Bone marrow (tissue), 2 donors: ENCODE results near the gene THSD8.

Experiments
- DNase-seq, 2 donors: peaks; one replicate each; lab custom pipeline; 2025; lab: John Stamatoyannopoulos, UW

The THSD8 gene

GRCh38 chr19:12779162-12779993, 22.5 kb upstream of the THSD8 start:
- DNase-seq, result no peak

- DNase-seq, result peak in 1 of 2 donors; percentile 52
These were observed 19.8 kb upstream of the THSD8 start for GRCh38 chr19:12782174-12782423.

DNA sequence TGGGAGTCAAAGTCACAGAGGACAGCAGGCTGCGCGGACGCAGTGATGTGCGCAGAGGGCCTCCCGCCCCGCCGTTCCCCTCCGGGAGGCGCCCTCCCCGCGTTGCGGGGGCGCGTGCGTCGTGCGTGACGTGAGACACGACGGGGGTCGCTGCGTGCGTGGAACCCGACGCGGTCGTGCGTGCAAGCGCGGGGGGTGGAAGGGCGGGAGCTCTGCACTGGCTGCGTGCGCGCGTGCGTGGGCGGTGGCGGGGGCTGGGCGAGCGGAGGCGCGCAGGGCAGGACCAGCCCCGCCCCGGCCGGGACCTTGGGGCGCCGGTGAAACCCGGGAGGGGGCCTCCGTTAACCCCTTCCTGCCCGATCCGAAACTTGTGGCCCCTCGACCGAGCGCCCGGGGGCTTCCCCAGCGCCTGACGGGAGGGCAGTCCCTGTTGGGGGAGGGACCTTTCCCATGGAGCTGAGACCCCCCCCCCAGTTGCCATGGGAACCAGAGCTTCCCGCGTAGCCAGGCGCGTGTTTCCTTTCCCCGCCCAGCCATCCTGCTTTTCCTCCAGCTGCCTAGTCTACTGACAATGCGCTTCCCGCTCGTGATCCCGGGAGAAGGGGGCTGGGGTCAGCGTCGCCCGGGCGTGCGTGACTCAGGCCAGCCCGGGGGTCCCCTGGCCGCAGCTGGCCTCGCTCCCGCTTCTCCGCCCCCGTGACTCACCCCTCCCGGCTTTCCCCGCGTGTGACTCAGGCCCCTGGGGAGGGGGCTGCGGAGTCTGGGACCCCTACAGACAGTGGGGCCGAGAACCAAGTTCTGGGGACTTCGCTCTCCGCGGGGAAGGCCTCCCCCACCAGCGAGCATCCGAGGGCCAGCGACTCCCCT, 19.2 kb upstream of the THSD8 start:
- peak; percentile 52 to 81 for DNase-seq

- DNase-seq, result no peak
These were observed 18.5 kb upstream of the THSD8 start for GRCh38 chr19:12783291-12783848.

GRCh38 chr19:12783849-12784393, 17.9 kb upstream of the THSD8 start:
- no peak for DNase-seq

DNA sequence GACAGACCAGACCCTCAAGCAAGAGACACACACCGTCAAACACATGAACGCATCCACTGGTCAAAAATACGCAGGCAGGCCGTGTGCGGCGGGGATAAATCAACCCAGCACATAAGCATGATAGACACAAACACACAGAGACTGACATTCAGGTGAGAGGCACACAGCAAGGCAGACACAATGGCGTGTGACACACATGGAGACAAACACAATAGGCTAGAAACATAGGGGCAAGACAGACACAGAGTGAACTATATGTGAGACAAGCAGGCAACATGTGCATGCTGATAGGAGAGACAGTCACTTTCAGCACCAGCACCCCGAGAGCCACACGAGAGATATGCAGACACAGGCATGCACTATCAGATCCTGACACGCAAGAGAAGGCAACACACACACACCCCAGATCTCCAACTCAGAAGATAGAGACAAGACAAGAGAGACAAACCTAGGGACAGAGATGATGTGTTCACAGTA, 17.4 kb upstream of the THSD8 start:
- DNase-seq, result no peak

DNA sequence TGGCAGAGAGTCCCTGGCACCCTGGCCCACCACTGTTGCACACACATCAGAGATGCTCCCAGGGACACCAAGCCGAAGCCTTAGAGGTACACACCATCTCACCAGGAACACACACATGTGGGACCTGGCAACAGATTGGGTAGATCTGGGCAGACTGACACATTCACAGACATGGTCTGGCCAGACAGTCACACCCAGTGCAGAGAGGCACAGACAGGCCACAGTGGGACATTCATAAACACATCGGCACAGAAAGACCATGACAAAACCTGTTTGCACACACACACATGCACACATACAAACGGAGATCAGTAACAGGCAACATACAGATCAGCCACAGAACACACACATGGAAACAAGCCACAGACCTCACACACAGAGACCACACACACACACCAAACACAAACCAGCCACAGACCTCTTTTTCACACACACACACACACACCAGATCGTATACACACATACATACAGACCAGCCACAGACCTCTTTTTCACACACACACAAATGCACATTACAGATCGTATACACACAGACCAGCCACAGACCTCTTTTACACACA, 16.9 kb upstream of the THSD8 start:
- no peak for DNase-seq

- peak; percentile 44 to 59 for DNase-seq
These were observed 16.3 kb upstream of the THSD8 start for GRCh38 chr19:12785431-12786031.

- DNase-seq, result peak; percentile 53 to 59
These were observed 15.6 kb upstream of the THSD8 start for GRCh38 chr19:12786141-12786870.

GRCh38 chr19:12786952-12787351, 14.9 kb upstream of the THSD8 start:
- no peak for DNase-seq

DNA sequence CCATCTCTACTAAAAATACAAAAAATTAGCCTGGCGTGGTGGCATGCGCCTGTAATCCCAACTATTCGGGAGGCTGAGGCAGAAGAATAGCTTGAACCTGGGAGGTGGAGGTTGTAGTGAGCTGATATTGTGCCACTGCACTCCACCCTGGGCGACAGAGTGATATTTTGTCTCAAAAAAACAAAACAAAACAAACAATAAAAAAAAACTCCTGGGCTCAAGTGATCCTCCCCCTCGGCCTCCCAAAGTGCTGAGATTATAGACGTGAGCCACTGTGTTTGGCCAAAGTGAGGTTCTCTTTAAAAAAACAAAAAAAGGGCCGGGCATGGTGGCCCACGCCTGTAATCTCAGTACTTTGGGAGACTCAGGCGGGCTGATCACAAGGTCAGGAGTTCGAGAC, 14.4 kb upstream of the THSD8 start:
- DNase-seq, result no peak

GRCh38 chr19:12788042-12788681, 13.7 kb upstream of the THSD8 start:
- DNase-seq, result no peak

DNA sequence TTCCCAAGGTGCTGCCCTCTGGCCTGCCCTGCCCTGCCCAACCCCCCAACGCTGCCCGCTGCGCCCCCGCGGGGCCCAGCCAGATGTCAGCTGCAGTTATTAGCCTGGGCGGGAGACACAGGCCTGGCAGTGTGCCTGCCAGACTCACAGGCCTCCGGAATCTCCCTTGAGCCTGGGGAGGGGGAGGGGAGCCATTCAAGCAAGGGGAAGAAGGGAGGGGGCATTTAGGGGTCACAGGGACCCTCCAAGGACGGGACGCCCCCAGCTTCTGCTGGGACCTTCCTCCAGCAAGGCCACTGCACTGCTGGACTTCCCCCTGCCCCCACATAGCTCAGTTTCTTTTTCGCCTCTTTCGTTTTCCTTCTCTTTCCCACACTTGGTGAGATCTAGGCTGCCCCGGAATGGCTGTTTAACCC, 13.2 kb upstream of the THSD8 start:
- DNase-seq, result peak; percentile 27 to 33

- no peak for DNase-seq
These were observed 12.6 kb upstream of the THSD8 start for GRCh38 chr19:12789098-12789903.

DNA sequence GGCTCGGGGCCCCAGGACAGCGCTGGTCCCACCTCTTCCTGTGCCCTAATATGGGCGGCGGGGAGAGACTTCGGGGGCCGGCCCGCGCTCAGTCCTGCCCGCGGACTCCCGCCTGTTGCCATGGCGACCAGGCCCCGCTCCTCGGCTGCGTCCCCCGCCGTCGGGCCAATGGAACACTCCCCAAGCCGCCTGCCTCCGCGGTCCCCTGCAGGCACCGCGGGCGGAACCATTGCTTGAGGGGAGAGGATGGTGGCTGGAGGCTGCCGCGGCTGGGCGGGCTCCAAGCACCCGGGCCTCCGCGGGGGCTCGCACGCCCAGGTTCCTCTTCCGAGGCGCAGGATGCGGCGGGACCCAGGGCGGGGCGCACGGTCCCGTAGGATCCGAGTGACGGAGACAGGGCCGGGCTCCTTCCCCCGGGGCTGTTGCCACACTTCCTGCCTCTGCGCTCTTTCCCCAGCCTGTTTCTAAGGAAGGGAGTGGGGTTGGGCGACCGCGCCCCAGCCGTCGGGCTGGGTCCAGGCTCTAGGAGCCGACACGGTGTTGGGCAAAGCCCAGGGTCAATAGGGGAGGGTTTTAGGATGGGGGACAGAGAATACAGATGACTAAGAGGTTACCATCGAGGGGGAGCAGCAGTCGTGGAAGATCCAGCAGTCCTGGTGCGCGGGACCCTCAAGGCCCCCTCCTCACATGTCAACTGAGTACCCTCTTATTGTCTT, 11.8 kb upstream of the THSD8 start:
- DNase-seq, result peak; percentile 89 to 93

DNA sequence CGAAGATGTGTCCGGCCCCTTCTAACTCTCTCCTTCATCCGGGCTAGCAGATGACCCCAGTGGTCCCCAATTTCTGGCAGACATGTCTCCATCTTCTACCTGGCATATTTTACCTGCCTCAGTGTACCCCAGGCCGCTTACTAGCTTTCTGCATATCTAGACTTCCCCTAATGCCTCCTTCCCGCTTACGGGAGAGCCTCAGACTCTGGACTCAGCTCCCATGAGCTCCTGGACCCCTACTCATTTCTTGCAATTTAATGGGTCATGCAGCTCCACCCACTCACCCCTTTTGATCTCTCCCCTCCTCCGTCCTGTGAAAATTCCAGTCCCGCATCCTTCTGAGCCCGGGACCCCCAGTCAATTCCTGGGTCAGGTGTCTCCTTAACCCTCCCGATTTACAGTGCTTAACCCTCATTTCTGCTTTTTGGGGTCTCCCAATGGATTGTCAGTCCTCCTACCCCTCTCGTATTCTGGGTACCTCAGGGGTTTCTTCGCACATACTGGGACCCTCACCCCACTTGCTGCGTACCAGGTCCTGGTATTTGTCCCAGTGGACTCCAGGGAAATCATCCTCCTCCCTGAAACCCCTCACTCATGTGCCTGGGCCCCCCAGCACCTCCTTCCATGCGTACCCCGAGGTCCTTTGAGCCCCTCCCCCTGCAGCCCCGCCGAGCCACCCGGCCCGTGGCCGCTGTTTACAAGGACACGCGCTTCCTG, 11.1 kb upstream of the THSD8 start:
- DNase-seq, result no peak

GRCh38 chr19:12791345-12792050, 10.4 kb upstream of the THSD8 start, which contains the start of gene JUNB:
Gene JUNB (plus strand): TSS chr19:12791486. CDS start chr19:12791772, 286 bp downstream.
- peak; percentile 89 to 93 for DNase-seq
